AML-193 (cell line): ENCODE results near the gene BTBD9.

ENCODE experiments used
- DNase-seq, 2 experiments: peaks; one replicate each; lab custom pipeline; 2025; lab: John Stamatoyannopoulos, UW

BTBD9 gene

GRCh38 chr6:38554700-38555413 is 84.9 kb downstream of the BTBD9 start:
- DNase-seq = no peak

GRCh38 chr6:38554014-38554413 is 85.7 kb downstream of the BTBD9 start:
- no peak for DNase-seq

GRCh38 chr6:38552121-38552520 is 87.6 kb downstream of the BTBD9 start:
- DNase-seq = peak; percentile 99

GRCh38 chr6:38549795-38550194 is 89.9 kb downstream of the BTBD9 start:
- no peak for DNase-seq

GRCh38 chr6:38549180-38549579 is 90.5 kb downstream of the BTBD9 start:
- no peak for DNase-seq

- DNase-seq = no peak
Measured at GRCh38 chr6:38543022-38543421, 96.7 kb downstream of the BTBD9 start.

- DNase-seq = no peak
Measured at GRCh38 chr6:38542031-38542430, 97.7 kb downstream of the BTBD9 start.

- no peak for DNase-seq
Measured at GRCh38 chr6:38533064-38533463, 106.7 kb downstream of the BTBD9 start.

GRCh38 chr6:38531134-38531533 is 108.6 kb downstream of the BTBD9 start:
- no peak for DNase-seq

- DNase-seq = no peak
Measured at GRCh38 chr6:38528196-38528965, 111.3 kb downstream of the BTBD9 start.

GRCh38 chr6:38527371-38527770 is 112.4 kb downstream of the BTBD9 start:
- no peak for DNase-seq

GRCh38 chr6:38525888-38526287 is 113.8 kb downstream of the BTBD9 start:
- DNase-seq = no peak

GRCh38 chr6:38524436-38525145 is 115.1 kb downstream of the BTBD9 start:
- no peak for DNase-seq

GRCh38 chr6:38522322-38522721 is 117.4 kb downstream of the BTBD9 start:
- no peak for DNase-seq

- DNase-seq = peak in 1 of 2 experiments; percentile 6
Measured at GRCh38 chr6:38518511-38519304, 121.0 kb downstream of the BTBD9 start.

- DNase-seq = no peak
Measured at GRCh38 chr6:38517005-38517404, 122.7 kb downstream of the BTBD9 start.

GRCh38 chr6:38514399-38514798 is 125.3 kb downstream of the BTBD9 start:
- DNase-seq = no peak

- no peak for DNase-seq
Measured at GRCh38 chr6:38512211-38512610, 127.5 kb downstream of the BTBD9 start.

- DNase-seq = no peak
Measured at GRCh38 chr6:38510205-38510604, 129.5 kb downstream of the BTBD9 start.

- no peak for DNase-seq
Measured at GRCh38 chr6:38509713-38510112, 130.0 kb downstream of the BTBD9 start.

- DNase-seq = peak; percentile 73 to 78
Measured at GRCh38 chr6:38508894-38509293, 130.8 kb downstream of the BTBD9 start.

- no peak for DNase-seq
Measured at GRCh38 chr6:38508286-38508685, 131.4 kb downstream of the BTBD9 start.
